ENCODE measurements around the gene ITPR2.

GRCh38 chr12:26845984-26846383 lies 13.0 kb upstream of the ITPR2 start:
- no peak for TF ChIP-seq ZNF3 (CRISPR knock-in tag; IDR thresholded peaks at IDR 0.05)
- TF ChIP-seq POLR2AphosphoS5 (IDR thresholded peaks at IDR 0.05; ENCODE audit: low read depth, low read length) = no peak
- no peak for TF ChIP-seq ATF5 (CRISPR knock-in tag; IDR thresholded peaks at IDR 0.05; ENCODE audit: low read depth)
- TF ChIP-seq GLI4 (CRISPR knock-in tag; IDR thresholded peaks at IDR 0.05; ENCODE audit: borderline replicate concordance) = no peak
